Epithelial cell of proximal tubule (primary cell): Measurements from ENCODE around the gene ZNF594. TPM values are rescaled to one million over a fixed set of nuclear protein-coding genes. Genes with fewer than 3 reads are reported as not detected.

Experiments
- DNase-seq: peaks from one replicate; pipeline ENCODE4 v3.0.0-alpha.2; 2011; ENCODE audit warnings: low read depth
- H3K4me3 ChIP-seq: 2 replicates; pipeline ENCODE4 v1.5.1; 2011; ENCODE audit warnings: low read depth, mild to moderate bottlenecking, low read length
- total RNA-seq: library from RNA; depleted of rRNA; stranded (reverse); fragments of >200 nt; gene quantifications from 2 replicates; pipeline ENCODE4 v1.2.3, GENCODE V29; 2015
- TF ChIP-seq, protein P1 (sequence below): conservative IDR thresholded peaks from 2 replicates; pipeline ENCODE4 v1.5.1; 2012; ENCODE audit warnings: low read depth, mild to moderate bottlenecking, low read length

The ZNF594 gene
- total RNA-seq, 1 donor from 2014 or later: 1.7 TPM

DNA sequence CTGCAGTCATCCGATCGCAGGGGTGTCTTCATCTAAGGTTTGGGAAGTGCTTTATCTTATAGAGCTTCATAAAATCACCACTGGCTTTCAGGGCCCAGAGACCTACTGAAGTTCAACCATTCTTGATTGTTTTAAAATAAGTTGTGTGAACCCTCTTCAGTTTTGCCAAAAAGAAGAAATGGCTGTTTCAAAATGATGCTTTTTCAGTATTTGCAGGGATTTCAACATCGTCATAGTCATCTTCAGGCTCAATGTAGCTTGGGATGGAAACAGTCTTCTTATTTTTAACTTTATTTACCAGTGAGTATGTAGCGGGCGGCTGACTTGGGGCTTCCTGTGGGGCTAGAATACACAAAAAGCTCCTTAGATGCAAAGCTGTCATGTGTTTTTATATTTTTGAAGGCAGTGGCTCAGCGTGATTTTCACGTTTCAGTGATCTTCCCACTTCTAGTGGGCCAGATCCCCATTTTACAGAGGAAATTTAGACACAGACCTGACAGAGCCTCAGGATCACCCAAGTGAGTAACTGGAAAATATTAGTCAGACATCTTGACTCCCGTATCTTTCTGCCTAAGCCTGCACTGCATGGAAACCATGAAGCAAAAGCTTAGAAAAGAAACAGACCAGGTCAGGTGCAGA is 19.1 kb upstream of the ZNF594 start:
- DNase-seq: no peak
- H3K4me3 ChIP-seq: no peak overlapping the region
- TF ChIP-seq, protein P1, sequence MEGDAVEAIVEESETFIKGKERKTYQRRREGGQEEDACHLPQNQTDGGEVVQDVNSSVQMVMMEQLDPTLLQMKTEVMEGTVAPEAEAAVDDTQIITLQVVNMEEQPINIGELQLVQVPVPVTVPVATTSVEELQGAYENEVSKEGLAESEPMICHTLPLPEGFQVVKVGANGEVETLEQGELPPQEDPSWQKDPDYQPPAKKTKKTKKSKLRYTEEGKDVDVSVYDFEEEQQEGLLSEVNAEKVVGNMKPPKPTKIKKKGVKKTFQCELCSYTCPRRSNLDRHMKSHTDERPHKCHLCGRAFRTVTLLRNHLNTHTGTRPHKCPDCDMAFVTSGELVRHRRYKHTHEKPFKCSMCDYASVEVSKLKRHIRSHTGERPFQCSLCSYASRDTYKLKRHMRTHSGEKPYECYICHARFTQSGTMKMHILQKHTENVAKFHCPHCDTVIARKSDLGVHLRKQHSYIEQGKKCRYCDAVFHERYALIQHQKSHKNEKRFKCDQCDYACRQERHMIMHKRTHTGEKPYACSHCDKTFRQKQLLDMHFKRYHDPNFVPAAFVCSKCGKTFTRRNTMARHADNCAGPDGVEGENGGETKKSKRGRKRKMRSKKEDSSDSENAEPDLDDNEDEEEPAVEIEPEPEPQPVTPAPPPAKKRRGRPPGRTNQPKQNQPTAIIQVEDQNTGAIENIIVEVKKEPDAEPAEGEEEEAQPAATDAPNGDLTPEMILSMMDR: no peak

GRCh38 chr17:5210091-5210490 is 18.4 kb upstream of the ZNF594 start:
- TF ChIP-seq, protein P1: no peak
- no peak for DNase-seq
- no peak overlapping the region for H3K4me3 ChIP-seq

- DNase-seq: no peak
- no peak overlapping the region for H3K4me3 ChIP-seq
- TF ChIP-seq, protein P1: no peak
Observed at GRCh38 chr17:5209396-5209795, 17.7 kb upstream of the ZNF594 start.

DNA sequence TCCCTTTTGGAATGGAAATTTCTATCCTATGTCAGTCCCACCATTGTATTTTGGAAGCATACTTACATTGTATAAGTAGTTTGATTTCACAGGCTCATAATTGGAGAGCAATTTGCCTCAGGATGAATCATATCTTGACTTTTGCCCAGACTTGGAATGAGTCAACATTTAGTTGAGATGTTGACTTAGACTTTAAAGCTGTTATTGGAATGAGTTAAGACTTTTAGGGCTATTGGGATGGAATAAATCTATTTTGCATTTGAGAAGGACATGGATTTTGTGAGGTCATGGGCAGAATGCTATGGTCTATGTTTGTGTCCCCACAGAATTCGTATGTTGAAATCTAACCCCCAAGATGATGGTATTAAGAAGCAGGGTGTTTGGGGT is 12.2 kb upstream of the ZNF594 start:
- no peak for DNase-seq
- TF ChIP-seq, protein P1: no peak
- H3K4me3 ChIP-seq: no peak overlapping the region

GRCh38 chr17:5203178-5203907 is 11.7 kb upstream of the ZNF594 start:
- no peak for DNase-seq
- TF ChIP-seq, protein P1: no peak
- no peak overlapping the region for H3K4me3 ChIP-seq

- TF ChIP-seq, protein P1: no peak
- DNase-seq: no peak
- no peak overlapping the region for H3K4me3 ChIP-seq
Observed at GRCh38 chr17:5201011-5201410, 9.3 kb upstream of the ZNF594 start.

- TF ChIP-seq, protein P1: no peak
- DNase-seq: no peak
- no peak overlapping the region for H3K4me3 ChIP-seq
Observed at GRCh38 chr17:5200360-5200759, 8.7 kb upstream of the ZNF594 start.
